HG03025 (cell line): ENCODE data around the gene ZFP36.
A peak's percentile ranks its signal among the peaks of the same experiment; 100 is the strongest.
"Not testable (repeated sequence)": the region's sequence is repeated elsewhere in the genome, so short reads cannot be mapped to it uniquely, and the experiment has no call there.

Experiments used
- ATAC-seq: cut with Tn5 transposase; IDR thresholded peaks from one replicate; pipeline ENCODE4 v1.9.1; 2021; ENCODE audit warnings: mild to moderate bottlenecking, moderate library complexity; ENCODE audit not compliant: unreplicated experiment, low FRiP score

The ZFP36 gene

GRCh38 chr19:39435499-39436349 is 29.1 kb downstream of the ZFP36 start, which contains the start of gene RPS16:
RPS16 (minus strand) TSS chr19:39435949; CDS start chr19:39435895, 54 bp downstream.
- ATAC-seq, result peak; percentile 71

GRCh38 chr19:39436350-39436716 is 29.7 kb downstream of the ZFP36 start:
- ATAC-seq, result no peak

- ATAC-seq, result no peak
Measured at GRCh38 chr19:39438270-39438934, 31.8 kb downstream of the ZFP36 start.

- no peak for ATAC-seq
Measured at GRCh38 chr19:39444598-39445195, 38.0 kb downstream of the ZFP36 start.

- ATAC-seq, result peak; percentile 78
Measured at GRCh38 chr19:39445196-39446111, 38.8 kb downstream of the ZFP36 start, which contains the start of gene SUPT5H. SUPT5H (plus strand) TSS chr19:39445582; CDS start chr19:39445891, 309 bp downstream.

GRCh38 chr19:39446365-39447084 is 39.9 kb downstream of the ZFP36 start:
- ATAC-seq, result no peak

- ATAC-seq, result no peak
Measured at GRCh38 chr19:39448271-39448670, 41.6 kb downstream of the ZFP36 start.

GRCh38 chr19:39449116-39449797 is 42.6 kb downstream of the ZFP36 start:
- no peak for ATAC-seq

GRCh38 chr19:39451257-39451656 is 44.6 kb downstream of the ZFP36 start:
- ATAC-seq, result not testable (repeated sequence)
